Activated CD8-positive, alpha-beta T cell treated with anti-CD3 and anti-CD28 coated beads for 36 hours (primary cell): ENCODE measurements around the gene SHH. TPM values are rescaled to one million over a fixed set of nuclear protein-coding genes. Genes with fewer than 3 reads are reported as not detected.

Experiments used
- ATAC-seq: fragments of 200-7000 bp; cut with Tn5 transposase; one replicate; pipeline ENCODE4 v1.10.0; 2021; ENCODE audit warnings: mild to moderate bottlenecking, moderate library complexity
- CTCF ChIA-PET: fragments of 350-600 bp; sonication (Branson Sonifier 250); formaldehyde crosslinking; loops from one replicate; lab custom pipeline; 2021; ENCODE audit warnings: antibody characterized with exemption; lab: Charles Lee
- POLR2A ChIA-PET: fragments of 350-600 bp; sonication (Branson Sonifier 250); formaldehyde crosslinking; loops from one replicate; lab custom pipeline; 2021; ENCODE audit warnings: antibody characterized with exemption; lab: Charles Lee
- DNase-seq: peaks from one replicate; pipeline ENCODE4 v3.0.0-alpha.2; 2020
- H3K27ac Mint-ChIP-seq: one replicate; pipeline ENCODE4 v1.8.0; 2021; ENCODE audit warnings: mild to moderate bottlenecking, mixed read lengths
- H3K27me3 Mint-ChIP-seq: one replicate; pipeline ENCODE4 v1.8.0; 2021; ENCODE audit warnings: mixed read lengths
- H3K36me3 Mint-ChIP-seq: one replicate; pipeline ENCODE4 v1.8.0; 2021; ENCODE audit warnings: low read depth, mixed read lengths
- H3K4me1 Mint-ChIP-seq: one replicate; pipeline ENCODE4 v1.8.0; 2021; ENCODE audit warnings: low read depth, mixed read lengths
- H3K4me3 Mint-ChIP-seq: one replicate; pipeline ENCODE4 v1.8.0; 2021; ENCODE audit warnings: mild to moderate bottlenecking, moderate library complexity, mixed read lengths
- H3K9me3 Mint-ChIP-seq: one replicate; pipeline ENCODE4 v1.8.0; 2021; ENCODE audit warnings: mixed read lengths
- CTCF ChIP-seq: fragments of 200-600 bp; IDR thresholded peaks from one replicate; pipeline ENCODE4 v1.8.0; 2022; ENCODE audit warnings: antibody characterized with exemption, mild to moderate bottlenecking
- intact Hi-C: fragments of 100-400 bp; cut with micrococcal nuclease; formaldehyde crosslinking; loops from one replicate; pipeline ENCODE4 v1.10.0; 2022
- total RNA-seq, 2 experiments: library from RNA; stranded (reverse); gene quantifications; one replicate each; pipeline ENCODE4 v1.2.3, GENCODE V29; 2021

The SHH gene
- total RNA-seq, 2 experiments from 2014 or later, result not detected

- peaks cover 15% of the 10 kb centered on the region for H3K36me3 Mint-ChIP-seq
- ChIA-PET POLR2A (no interaction called here), CTCF (no interaction called here)
- H3K27ac Mint-ChIP-seq, result no peak overlapping the region
- ATAC-seq, result no peak
- DNase-seq, result no peak
- TF ChIP-seq CTCF, result no peak
- no peak overlapping the region for H3K4me3 Mint-ChIP-seq
- peaks cover 7% of the 10 kb centered on the region for H3K27me3 Mint-ChIP-seq
- intact Hi-C loops, result no loop called here
- H3K4me1 Mint-ChIP-seq, result peaks cover 3% of the 10 kb centered on the region
- H3K9me3 Mint-ChIP-seq, result no peaks in the 10 kb centered on the region
These were observed 25.8 kb downstream of the SHH start for GRCh38 chr7:155786491-155786890.

GRCh38 chr7:155785536-155785935, 26.7 kb downstream of the SHH start:
- ATAC-seq (no peak), DNase-seq (no peak)
- H3K27ac Mint-ChIP-seq, result no peak overlapping the region
- H3K27me3 Mint-ChIP-seq, result peaks cover 7% of the 10 kb centered on the region
- CTCF ChIA-PET, result interaction anchor here (1.0 to 1.2 kb wide), 2 partner anchors 10 to 18 kb away, joined by 3 to 4 read pairs; no protein-coding TSS in a partner anchor
- POLR2A ChIA-PET, result no interaction called here
- H3K4me3 Mint-ChIP-seq, result no peak overlapping the region
- no peaks in the 10 kb centered on the region for H3K9me3 Mint-ChIP-seq
- H3K4me1 Mint-ChIP-seq, result peaks cover 3% of the 10 kb centered on the region
- peaks cover 25% of the 10 kb centered on the region for H3K36me3 Mint-ChIP-seq
- intact Hi-C loops, result no loop called here
- no peak for TF ChIP-seq CTCF

- no peak for DNase-seq
- Mint-ChIP-seq H3K9me3 (no peaks in the 10 kb centered on the region), H3K27ac (no peak overlapping the region), H3K27me3 (peaks cover 3% of the 10 kb centered on the region), H3K4me1 (no peaks in the 10 kb centered on the region), H3K4me3 (no peak overlapping the region), H3K36me3 (peaks cover 32% of the 10 kb centered on the region)
- no peak for ATAC-seq
- CTCF ChIA-PET, result interaction anchor here (1.0 to 2.1 kb wide), 2 partner anchors 14 to 184 kb away, joined by 3 to 6 read pairs; no protein-coding TSS in a partner anchor
- intact Hi-C loops, result no loop called here
- TF ChIP-seq CTCF, result no peak
- POLR2A ChIA-PET, result interaction anchor here (0.6 kb wide), 1 partner anchor 1374 kb away, joined by 3 read pairs; no protein-coding TSS in a partner anchor
These were observed 29.8 kb downstream of the SHH start for GRCh38 chr7:155782466-155782865.

- peaks cover 37% of the 10 kb centered on the region for H3K36me3 Mint-ChIP-seq
These were observed 30.8 kb downstream of the SHH start for GRCh38 chr7:155781433-155781832.

More at GRCh38 chr7:155781433-155781832, 30.8 kb downstream of the SHH start:
- intact Hi-C loops, result no loop called here
- POLR2A ChIA-PET, result no interaction called here
- Mint-ChIP-seq H3K9me3 (no peaks in the 10 kb centered on the region), H3K4me3 (no peak overlapping the region), H3K27me3 (peaks cover 3% of the 10 kb centered on the region), H3K4me1 (no peaks in the 10 kb centered on the region), H3K27ac (no peak overlapping the region)
- no peak for TF ChIP-seq CTCF
- ATAC-seq, result no peak
- DNase-seq, result no peak
- CTCF ChIA-PET, result interaction anchor here (2.1 kb wide), 1 partner anchor 13 kb away, joined by 6 read pairs; no protein-coding TSS in a partner anchor
